HG02885 (cell line): ENCODE measurements around the gene UCP3.

Experiments
- ATAC-seq: cut with Tn5 transposase; IDR thresholded peaks from one replicate; pipeline ENCODE4 v1.9.1; 2021; ENCODE audit warnings: mild to moderate bottlenecking; ENCODE audit not compliant: unreplicated experiment, poor library complexity

UCP3 gene

DNA sequence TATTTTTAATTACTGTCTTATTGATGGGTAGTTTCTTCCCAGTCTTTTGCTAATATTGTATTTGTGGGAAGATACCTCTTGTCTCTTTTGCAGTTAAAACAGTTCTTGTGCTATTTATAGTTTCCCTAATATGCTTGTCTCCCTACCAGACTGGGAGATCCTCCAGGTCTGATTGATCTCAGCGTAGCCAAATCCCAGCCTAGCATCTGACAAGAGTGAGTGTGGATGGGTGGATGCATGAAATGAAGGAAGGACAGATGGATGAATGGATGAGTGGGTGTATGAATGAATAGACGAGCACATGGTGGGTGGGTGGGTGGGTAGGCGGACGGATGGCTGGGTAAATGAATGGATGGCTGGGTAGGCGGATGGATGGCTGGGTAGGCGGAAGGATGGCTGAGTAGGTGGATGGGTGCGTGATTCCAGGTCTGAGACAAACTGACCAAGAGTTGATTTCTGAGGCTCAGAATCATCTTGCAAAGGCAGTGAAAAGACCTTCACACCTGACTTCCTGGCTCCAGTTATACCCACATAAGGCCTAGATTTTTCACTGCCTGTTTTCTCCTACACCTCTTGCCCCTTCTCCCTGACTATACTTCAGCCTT lies 46.7 kb downstream of the UCP3 start:
- no peak for ATAC-seq

DNA sequence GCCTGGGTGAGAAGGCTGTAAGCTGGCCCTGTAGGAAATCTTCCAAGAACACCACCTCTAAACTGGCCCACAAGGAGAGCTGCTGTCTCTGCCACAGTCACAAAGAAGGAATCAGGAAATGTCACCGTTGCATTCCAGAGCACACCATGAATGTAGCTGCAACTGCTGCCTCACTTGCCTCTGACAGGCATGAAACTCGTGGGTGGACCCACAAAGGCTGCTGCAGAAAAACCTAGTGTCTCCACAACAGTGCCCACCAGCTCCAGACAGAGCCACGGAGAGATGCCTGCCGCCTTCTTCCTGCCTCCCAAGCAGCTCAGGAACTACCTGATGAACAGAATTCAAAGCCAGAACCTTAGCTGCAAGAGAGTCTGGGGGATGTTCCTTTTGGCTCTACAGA lies 47.6 kb downstream of the UCP3 start:
- ATAC-seq = no peak

DNA sequence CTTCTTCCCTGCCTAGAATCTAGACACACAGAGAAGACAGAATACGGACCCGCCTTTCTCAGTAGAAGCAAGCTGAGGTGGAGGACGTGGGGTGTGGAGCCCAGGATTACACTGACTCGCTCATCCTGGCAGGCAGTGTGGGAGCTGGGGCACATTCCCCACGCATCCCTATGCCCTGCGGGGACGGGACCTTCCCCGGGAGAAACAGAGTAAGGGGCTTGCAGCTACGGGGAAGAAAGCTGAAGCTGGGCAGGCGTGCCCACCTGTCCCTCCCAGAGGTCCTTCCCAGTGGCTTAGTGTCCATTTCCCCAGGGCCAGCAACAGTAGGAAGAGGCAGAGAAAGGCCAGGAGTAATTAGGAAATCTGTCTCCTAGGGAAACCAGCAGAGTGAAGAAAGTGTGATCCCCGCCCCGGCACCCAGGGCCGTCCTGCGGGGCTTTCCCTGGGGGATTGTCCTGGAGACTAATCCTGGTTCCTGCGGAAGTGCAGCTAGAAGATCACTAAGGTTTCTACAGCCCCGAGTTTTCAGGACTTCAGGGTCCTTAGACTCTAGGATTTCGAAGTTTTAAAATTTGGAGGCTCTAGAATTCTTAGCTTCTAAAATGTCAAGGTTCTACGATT lies 50.3 kb downstream of the UCP3 start:
- no peak for ATAC-seq

DNA sequence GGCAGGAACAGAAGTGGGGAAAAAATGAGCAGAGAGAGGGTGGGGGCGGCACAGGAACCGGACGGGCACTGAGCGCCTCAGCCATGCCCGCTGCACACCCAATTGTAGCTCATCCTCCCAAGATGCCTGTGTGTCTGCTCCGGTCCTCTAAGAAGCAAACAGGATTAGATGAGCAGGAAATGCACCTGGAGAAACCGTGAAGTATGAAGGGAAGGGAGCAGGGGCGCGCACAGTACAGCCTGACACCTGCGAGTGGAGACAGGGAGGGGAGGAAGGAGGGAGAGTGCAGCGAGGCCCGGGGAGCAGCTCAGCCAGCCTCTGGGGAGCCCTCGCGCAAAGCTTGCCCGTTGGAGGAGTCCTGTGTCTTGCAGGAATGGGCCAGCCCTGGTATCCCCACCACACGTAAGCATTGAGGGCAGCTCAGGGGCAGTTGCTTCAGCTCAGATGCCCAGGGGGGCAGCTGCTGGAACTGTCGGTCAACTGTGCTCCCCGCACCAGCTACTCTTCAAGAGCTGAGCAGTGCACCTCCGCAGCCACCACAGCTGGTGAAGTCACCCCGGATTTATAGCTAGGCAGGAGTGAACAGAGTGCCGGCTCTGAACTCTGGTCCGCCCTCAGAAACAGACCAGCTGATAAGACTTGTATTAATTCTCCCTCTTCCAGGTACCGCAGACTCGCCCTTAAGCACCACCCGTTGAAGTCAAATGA lies 51.1 kb downstream of the UCP3 start:
- no peak for ATAC-seq

DNA sequence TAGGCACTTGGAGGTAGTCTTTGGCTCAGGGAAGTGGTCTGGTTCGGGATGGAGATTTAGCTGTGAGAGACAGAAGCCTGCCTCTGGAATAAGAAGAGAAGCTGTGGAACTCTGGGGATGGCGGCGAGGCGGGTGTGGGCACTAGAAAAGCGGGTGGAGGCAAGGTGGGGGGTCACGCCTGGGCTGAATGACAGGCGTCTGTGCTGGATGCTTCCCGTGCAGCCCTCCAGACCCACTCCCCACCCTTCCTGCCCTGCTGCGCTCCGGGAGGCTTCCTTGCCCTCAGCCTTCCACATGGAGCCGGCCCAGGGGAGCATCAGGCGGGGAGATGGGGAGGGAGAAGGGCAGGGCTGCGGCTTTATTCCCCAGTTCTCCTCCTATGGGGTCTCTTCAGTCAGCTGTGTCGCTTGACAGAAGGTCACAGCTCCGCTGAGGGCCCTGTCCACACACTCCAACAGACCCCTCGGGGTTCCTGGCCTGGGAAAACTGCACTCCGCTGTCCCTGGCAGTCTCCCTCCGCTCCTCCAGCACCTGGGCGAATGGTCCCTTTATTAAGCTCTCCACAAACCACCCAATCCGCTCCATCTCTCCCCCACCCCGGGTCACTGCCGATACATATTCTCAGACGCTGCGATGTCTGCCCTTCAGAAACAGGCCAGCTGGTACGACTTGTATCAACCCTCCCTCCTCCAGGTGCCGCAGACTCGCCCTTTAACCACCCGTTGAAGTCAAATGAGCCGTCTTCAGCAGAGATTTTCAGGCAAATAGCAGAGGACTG lies 51.8 kb downstream of the UCP3 start:
- no peak for ATAC-seq

DNA sequence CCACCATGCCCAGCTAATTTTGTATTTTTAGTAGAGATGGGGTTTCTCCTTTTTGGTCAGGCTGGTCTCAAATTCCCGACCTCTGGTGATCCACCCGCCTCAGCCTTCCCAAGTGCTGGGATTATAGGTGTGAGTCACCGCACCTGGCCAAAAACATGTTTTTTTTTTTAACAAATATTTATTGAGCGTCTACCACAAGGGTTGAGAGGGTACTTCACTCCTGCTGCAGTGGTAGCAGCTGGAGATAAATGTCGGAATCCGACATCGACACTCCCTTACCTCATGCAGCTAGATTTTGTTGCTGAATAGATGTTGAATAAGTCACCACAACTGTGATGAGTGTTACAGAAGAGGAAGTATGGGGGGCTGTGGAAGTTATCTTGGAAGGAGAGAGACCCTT lies 57.1 kb downstream of the UCP3 start:
- ATAC-seq = no peak

DNA sequence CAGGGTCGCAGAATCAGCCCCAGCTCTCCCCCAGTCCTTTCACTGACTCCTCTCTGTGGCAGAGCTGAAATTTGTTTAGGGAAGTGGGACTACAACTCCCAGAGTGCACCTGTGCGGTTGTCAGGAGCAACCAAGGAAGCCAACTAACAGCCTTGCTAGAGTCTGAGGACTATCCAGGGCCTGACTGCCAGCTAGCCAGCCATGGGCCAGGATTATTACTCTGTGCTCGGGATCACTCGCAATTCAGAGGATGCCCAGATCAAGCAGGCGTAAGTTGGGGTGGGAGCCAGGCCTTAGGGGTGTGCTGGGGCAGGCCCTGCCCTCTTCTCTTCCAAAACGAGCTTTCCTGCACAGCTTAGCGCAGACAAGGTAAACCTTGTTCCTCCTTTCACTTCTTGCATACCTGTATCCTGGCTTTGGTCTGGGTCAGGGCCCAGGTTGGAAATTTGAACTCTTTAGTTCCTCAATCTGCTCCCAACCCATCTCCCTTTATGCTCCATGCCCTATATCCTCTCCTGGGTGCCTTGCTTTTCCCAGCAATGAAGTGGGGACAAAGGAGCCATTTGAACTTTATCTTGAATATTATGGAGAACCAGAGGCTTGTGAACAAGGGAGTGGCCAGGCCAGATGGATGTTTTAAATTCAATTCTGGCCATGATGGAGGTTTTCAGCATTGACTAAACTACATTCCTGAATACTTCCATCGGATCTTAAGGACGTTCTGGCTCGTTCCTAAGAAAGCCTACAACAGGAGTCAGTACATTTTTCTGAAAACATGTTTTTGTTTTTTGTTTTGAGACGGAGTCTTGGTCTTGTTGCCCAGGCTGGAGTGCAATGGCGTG lies 57.8 kb downstream of the UCP3 start, which contains the start of gene DNAJB13:
TSS of gene DNAJB13 (plus strand) at position 158 of the 842 bp plus-strand sequence. CDS start at position 202, 44 bp downstream.
- ATAC-seq = peak; percentile 80
